Endothelial cell of umbilical vein (primary cell): Measurements from ENCODE around the gene FAM120A. TPM values are rescaled to one million over a fixed set of nuclear protein-coding genes. Genes with fewer than 3 reads are reported as not detected.

Source experiments
- BruUV-seq: library from RNA; stranded (reverse); fragments of 400-500 nt; replicated peaks from 2 replicates; lab custom pipeline; 2021; lab: Mats Ljungman, UMichigan
- CTCF ChIA-PET: fragments of 300-600, 350-600 bp; sonication (Branson Sonifier 250); formaldehyde crosslinking; loops from one replicate; lab custom pipeline; 2021; ENCODE audit warnings: antibody characterized with exemption, inconsistent platforms; lab: Charles Lee
- POLR2A ChIA-PET: fragments of 300-600, 350-600 bp; sonication (Branson Sonifier 250); formaldehyde crosslinking; loops from one replicate; lab custom pipeline; 2021; ENCODE audit warnings: antibody characterized with exemption, inconsistent platforms; lab: Charles Lee
- DNase-seq: peaks from one replicate; pipeline ENCODE4 v3.0.0-alpha.2; 2011; ENCODE audit warnings: low read depth, low spot score
- FAIRE-seq: peaks from 2 replicates; lab custom pipeline; 2011; peaks lifted over from hg19 to GRCh38; lab: Jason Lieb, UNC
- H2AFZ ChIP-seq: 2 replicates; pipeline ENCODE4 v1.6.0; 2012; ENCODE audit warnings: low read depth, low read length, control low read depth, inconsistent platforms
- H3K27ac ChIP-seq: 2 replicates; pipeline ENCODE4 v1.5.1; 2011; ENCODE audit warnings: low read depth, mild to moderate bottlenecking, control low read depth, low read length, moderate library complexity; ENCODE audit not compliant: insufficient read depth
- H3K27me3 ChIP-seq, 2 experiments: 2 replicates each; pipeline versions ENCODE4 v1.6.0 to v1.6.1; 2011; ENCODE audit warnings: low read length in 2 of 2, mixed read lengths in 1 of 2; ENCODE audit not compliant: control insufficient read depth in 2 of 2, insufficient read depth in 2 of 2
- H3K36me3 ChIP-seq, 2 experiments: 2 replicates in 1 of 2; 3 replicates in 1 of 2; pipeline ENCODE4 v1.5.1; 2011; ENCODE audit warnings: low read length in 2 of 2, mild to moderate bottlenecking in 1 of 2, moderate library complexity in 1 of 2; ENCODE audit not compliant: control insufficient read depth in 2 of 2, insufficient read depth in 2 of 2; ENCODE audit errors: extremely low read depth in 1 of 2
- H3K4me1 ChIP-seq: 3 replicates; pipeline ENCODE4 v1.5.1; 2011; ENCODE audit warnings: mild to moderate bottlenecking, low read length; ENCODE audit not compliant: control insufficient read depth, insufficient read depth; ENCODE audit errors: extremely low read depth
- H3K4me2 ChIP-seq: 2 replicates; pipeline ENCODE4 v1.6.1; 2011; ENCODE audit warnings: low read length, control low read depth, mixed read lengths; ENCODE audit not compliant: insufficient read depth
- H3K4me3 ChIP-seq, 3 experiments: fragments of 200-600 bp in 1 of 3; sonication (generic), shearing (Covaris generic) in 1 of 3; replicated peaks in 1 of 3; 2 replicates each; pipeline ENCODE4 v1.5.1; 2011 to 2016; ENCODE audit warnings: control low read depth in 3 of 3, low read length in 3 of 3, mild to moderate bottlenecking in 2 of 3, inconsistent platforms in 1 of 3, low read depth in 1 of 3, moderate library complexity in 1 of 3; ENCODE audit not compliant: insufficient read depth in 1 of 3
- H3K79me2 ChIP-seq: 2 replicates; pipeline ENCODE4 v1.6.0; 2012; ENCODE audit warnings: low read length, inconsistent platforms; ENCODE audit not compliant: control insufficient read depth, insufficient read depth
- H3K9ac ChIP-seq: replicated peaks from 2 replicates; pipeline ENCODE3; 2011; ENCODE audit warnings: low read length, control low read depth; ENCODE audit not compliant: insufficient read depth; ENCODE audit errors: extremely low read depth
- H3K9me1 ChIP-seq: replicated peaks from 3 replicates; pipeline ENCODE4 v1.6.0; 2011; ENCODE audit warnings: mild to moderate bottlenecking, low read length; ENCODE audit not compliant: control insufficient read depth, insufficient read depth; ENCODE audit errors: extremely low read depth
- H3K9me3 ChIP-seq: replicated peaks from 2 replicates; pipeline ENCODE4 v1.5.1; 2012; ENCODE audit warnings: low read length, inconsistent platforms; ENCODE audit not compliant: control insufficient read depth, insufficient read depth
- H4K20me1 ChIP-seq: replicated peaks from 2 replicates; pipeline ENCODE3; 2011; ENCODE audit warnings: mild to moderate bottlenecking, low read length; ENCODE audit not compliant: control insufficient read depth, insufficient read depth; ENCODE audit errors: extremely low read depth
- CTCF ChIP-seq, 2 donors: IDR thresholded peaks; 1 replicate in 1 of 2; 2 replicates in 1 of 2; pipeline ENCODE4 v1.5.1; 2011; ENCODE audit warnings: low read length in 2 of 2, mild to moderate bottlenecking in 2 of 2, moderate library complexity in 2 of 2, control low read depth in 1 of 2, inconsistent platforms in 1 of 2, low read depth in 1 of 2; ENCODE audit not compliant: insufficient read depth in 1 of 2; ENCODE audit errors: extremely low read depth in 1 of 2
- EZH2 ChIP-seq: IDR thresholded peaks from 2 replicates; pipeline ENCODE4 v1.6.1; 2012; ENCODE audit warnings: borderline replicate concordance, low read depth, mild to moderate bottlenecking, moderate library complexity, low read length, inconsistent platforms; ENCODE audit not compliant: severe bottlenecking
- FOS ChIP-seq: IDR thresholded peaks from 2 replicates; pipeline ENCODE4 v1.6.1; 2011; ENCODE audit warnings: mild to moderate bottlenecking, low read length, moderate library complexity, borderline replicate concordance; ENCODE audit not compliant: insufficient read depth
- GATA2 ChIP-seq: IDR thresholded peaks from 2 replicates; pipeline ENCODE4 v1.7.0; 2011; ENCODE audit warnings: low read depth, mild to moderate bottlenecking, moderate library complexity, mixed read lengths, low read length; ENCODE audit not compliant: insufficient read length, insufficient read depth
- JUN ChIP-seq: IDR thresholded peaks from 2 replicates; pipeline ENCODE4 v1.6.1; 2011; ENCODE audit warnings: borderline replicate concordance, low read depth; ENCODE audit not compliant: insufficient read length, insufficient read depth
- MAX ChIP-seq: IDR thresholded peaks from 2 replicates; pipeline ENCODE4 v1.6.1; 2011; ENCODE audit not compliant: insufficient read depth, insufficient read length
- MYC ChIP-seq: IDR thresholded peaks from one replicate; pipeline ENCODE4 v1.6.1; 2011; ENCODE audit warnings: mild to moderate bottlenecking, low read depth, low read length
- POLR2A ChIP-seq: IDR thresholded peaks from 2 replicates; pipeline ENCODE4 v1.6.1; 2012; ENCODE audit warnings: low read depth, mild to moderate bottlenecking, control low read depth, low read length
- POLR2AphosphoS5 ChIP-seq: IDR thresholded peaks from 2 replicates; pipeline ENCODE4 v1.6.1; 2012; ENCODE audit warnings: low read depth, mild to moderate bottlenecking, control low read depth, low read length, moderate library complexity; ENCODE audit not compliant: insufficient read depth
- dilution Hi-C: fragments of 300-500 bp; cut with MboI; formaldehyde crosslinking; loops from one replicate; pipeline ENCODE4 v1.15.0; 2019; ENCODE audit warnings: low sequenced_read_pairs; ENCODE audit not compliant: extremely low pct_ligation_motif_present
- intact Hi-C: fragments of 100-400 bp; cut with micrococcal nuclease; formaldehyde crosslinking; loops from one replicate; pipeline ENCODE4 v1.10.0; 2022
- polyA plus RNA-seq, 4 experiments: library from polyadenylated mRNA; depleted of rRNA in 3 of 4; stranded (reverse) in 3 of 4; unstranded in 1 of 4; fragments of >200 nt; gene quantifications; 2 replicates each; pipeline versions ENCODE4 v1.2.1 to v1.2.3, GENCODE V29; 2011 to 2012; ENCODE audit warnings: missing spikeins in 1 of 4
- total RNA-seq: library from RNA; stranded (reverse); gene quantifications from 2 replicates; pipeline ENCODE4 v1.2.3, GENCODE V29; 2021

FAM120A gene
- total and polyA plus RNA-seq, 2 donors (not counting 3 experiments of a cell fraction or from before 2014, with no cell fraction given) = 66.8 to 126 TPM

- dilution Hi-C loops (no loop called here), intact Hi-C loops (loop anchor here (5.0 kb wide), 1 partner anchor 48 kb away; the partner anchor contains the start of genes FAM120A and FAM120AOS)
- DNase-seq = peak; percentile 13
- ChIA-PET POLR2A (no interaction called here), CTCF (interaction anchor here (0.6 to 1.5 kb wide), 3 partner anchors 10 to 66 kb away, joined by 3 to 5 read pairs (median 4); no protein-coding TSS in a partner anchor)
- H3K27ac ChIP-seq = peak overlapping the region; percentile 46
- peaks cover 17 to 24% of the 10 kb centered on the region in 2 experiments for H3K36me3 ChIP-seq
- H3K9me1 ChIP-seq = no peaks in the 10 kb centered on the region
- no peak for TF ChIP-seq CTCF (IDR thresholded peaks at IDR 0.05; ENCODE audit: extremely low read depth in 1 of 2, insufficient read depth in 1 of 2, low read depth in 1 of 2, low read length in 2 of 2)
- TF ChIP-seq MAX = no peak
- no peak for TF ChIP-seq JUN
- TF ChIP-seq GATA2 = no peak
- TF ChIP-seq EZH2 = no peak
- TF ChIP-seq MYC = no peak
- no peak for TF ChIP-seq POLR2AphosphoS5
- no peak for TF ChIP-seq POLR2A
- no peak for TF ChIP-seq FOS
- BruUV-seq = no TSS peak
- peaks cover 69% of the 10 kb centered on the region for H3K79me2 ChIP-seq
- no peaks in the 10 kb centered on the region for H4K20me1 ChIP-seq
- H3K9ac ChIP-seq = peak overlapping the region; percentile 29
- H3K4me3 ChIP-seq = peak overlapping the region; percentile 16 to 60 (median 34)
- no peak for FAIRE-seq
- H2AFZ ChIP-seq = no peak overlapping the region
- no peaks in the 10 kb centered on the region for H3K27me3 ChIP-seq
- H3K4me2 ChIP-seq = peak overlapping the region; percentile 84
- H3K4me1 ChIP-seq = peaks cover 11% of the 10 kb centered on the region
- H3K9me3 ChIP-seq = no peaks in the 10 kb centered on the region
These were observed 49.2 kb downstream of the FAM120A start for GRCh38 chr9:93500571-93501298.
